Nephron (organoid): ENCODE results near the gene TES.
"Not testable (repeated sequence)": the region's sequence is repeated elsewhere in the genome, so short reads cannot be mapped to it uniquely, and the experiment has no call there.

ENCODE experiments used
- H3K27ac Mint-ChIP-seq, 3 experiments: 2 replicates each; pipeline ENCODE4 v1.8.0; 2020; ENCODE audit warnings: mixed read lengths in 3 of 3, mild to moderate bottlenecking in 2 of 3, moderate library complexity in 1 of 3
- H3K27me3 Mint-ChIP-seq: 2 replicates; pipeline ENCODE4 v1.8.0; 2021; ENCODE audit warnings: low read depth, mild to moderate bottlenecking, moderate library complexity, mixed read lengths
- H3K36me3 Mint-ChIP-seq: 2 replicates; pipeline ENCODE4 v1.8.0; 2020; ENCODE audit warnings: low read depth, mixed read lengths
- H3K4me1 Mint-ChIP-seq: 2 replicates; pipeline ENCODE4 v1.8.0; 2020; ENCODE audit warnings: mixed read lengths
- H3K4me3 Mint-ChIP-seq, 3 experiments: 2 replicates each; pipeline ENCODE4 v1.8.0; 2020; ENCODE audit warnings: mild to moderate bottlenecking in 3 of 3, mixed read lengths in 3 of 3, moderate library complexity in 2 of 3
- H3K9me3 Mint-ChIP-seq: 2 replicates; pipeline ENCODE4 v1.8.0; 2020; ENCODE audit warnings: mixed read lengths
- TF ChIP-seq, protein P1 (sequence below), 3 experiments: fragments of 200-600 bp; sonication (generic); IDR thresholded peaks; one replicate each; pipeline ENCODE4 v1.5.0; 2021; ENCODE audit warnings: antibody characterized with exemption in 3 of 3; ENCODE audit not compliant: unreplicated experiment in 3 of 3

TES gene

DNA sequence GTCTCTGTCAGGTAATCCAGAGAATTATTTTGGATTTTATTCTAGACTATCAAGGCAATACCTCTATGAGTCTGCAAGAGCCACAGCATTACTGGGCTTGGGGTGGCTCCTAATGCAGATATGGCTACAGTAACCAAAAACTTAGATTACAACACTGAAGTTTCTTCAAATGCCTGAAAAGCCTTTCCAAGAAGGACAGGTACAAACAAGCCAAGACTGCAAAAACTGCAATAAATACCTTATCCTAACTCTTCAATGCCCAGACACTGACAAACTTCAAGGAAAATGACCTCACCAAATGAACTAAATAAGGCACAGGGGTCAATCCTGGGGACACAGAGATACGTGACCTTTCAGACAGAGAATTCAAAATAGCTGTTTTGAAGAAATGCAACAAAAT is 82.0 kb downstream of the TES start:
- Mint-ChIP-seq H3K4me3 (no peak overlapping the region), H3K27ac (no peak overlapping the region), H3K36me3 (no peaks in the 10 kb centered on the region), H3K27me3 (no peaks in the 10 kb centered on the region), H3K9me3 (peaks cover 30% of the 10 kb centered on the region), H3K4me1 (no peaks in the 10 kb centered on the region)
- TF ChIP-seq, protein P1, sequence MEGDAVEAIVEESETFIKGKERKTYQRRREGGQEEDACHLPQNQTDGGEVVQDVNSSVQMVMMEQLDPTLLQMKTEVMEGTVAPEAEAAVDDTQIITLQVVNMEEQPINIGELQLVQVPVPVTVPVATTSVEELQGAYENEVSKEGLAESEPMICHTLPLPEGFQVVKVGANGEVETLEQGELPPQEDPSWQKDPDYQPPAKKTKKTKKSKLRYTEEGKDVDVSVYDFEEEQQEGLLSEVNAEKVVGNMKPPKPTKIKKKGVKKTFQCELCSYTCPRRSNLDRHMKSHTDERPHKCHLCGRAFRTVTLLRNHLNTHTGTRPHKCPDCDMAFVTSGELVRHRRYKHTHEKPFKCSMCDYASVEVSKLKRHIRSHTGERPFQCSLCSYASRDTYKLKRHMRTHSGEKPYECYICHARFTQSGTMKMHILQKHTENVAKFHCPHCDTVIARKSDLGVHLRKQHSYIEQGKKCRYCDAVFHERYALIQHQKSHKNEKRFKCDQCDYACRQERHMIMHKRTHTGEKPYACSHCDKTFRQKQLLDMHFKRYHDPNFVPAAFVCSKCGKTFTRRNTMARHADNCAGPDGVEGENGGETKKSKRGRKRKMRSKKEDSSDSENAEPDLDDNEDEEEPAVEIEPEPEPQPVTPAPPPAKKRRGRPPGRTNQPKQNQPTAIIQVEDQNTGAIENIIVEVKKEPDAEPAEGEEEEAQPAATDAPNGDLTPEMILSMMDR (IDR thresholded peaks at IDR 0.05; ENCODE audit: unreplicated experiment in 3 of 3) = no peak

DNA sequence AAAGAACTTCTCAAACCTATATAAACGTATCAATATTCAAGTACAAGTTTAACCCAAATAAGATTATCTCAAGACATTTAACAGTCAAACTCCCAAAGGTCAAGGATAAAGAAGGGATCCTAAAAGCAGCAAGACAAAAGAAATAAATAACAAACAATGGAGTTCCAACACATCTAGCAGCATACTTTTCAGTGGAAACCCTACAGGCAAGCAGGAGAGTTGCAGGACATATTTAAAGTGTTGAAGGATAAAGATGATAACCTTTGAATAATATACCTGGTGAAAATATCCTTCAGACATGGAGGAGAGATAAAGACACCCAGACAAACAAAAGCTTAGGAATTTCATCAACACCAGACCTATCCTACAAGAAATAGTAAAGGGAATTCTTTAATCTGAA is 82.8 kb downstream of the TES start:
- Mint-ChIP-seq H3K4me1 (no peaks in the 10 kb centered on the region), H3K27me3 (no peaks in the 10 kb centered on the region), H3K4me3 (no peak overlapping the region), H3K9me3 (peaks cover 34% of the 10 kb centered on the region), H3K27ac (no peak overlapping the region), H3K36me3 (no peaks in the 10 kb centered on the region)
- TF ChIP-seq, protein P1 (IDR thresholded peaks at IDR 0.05; ENCODE audit: unreplicated experiment in 3 of 3) = no peak

DNA sequence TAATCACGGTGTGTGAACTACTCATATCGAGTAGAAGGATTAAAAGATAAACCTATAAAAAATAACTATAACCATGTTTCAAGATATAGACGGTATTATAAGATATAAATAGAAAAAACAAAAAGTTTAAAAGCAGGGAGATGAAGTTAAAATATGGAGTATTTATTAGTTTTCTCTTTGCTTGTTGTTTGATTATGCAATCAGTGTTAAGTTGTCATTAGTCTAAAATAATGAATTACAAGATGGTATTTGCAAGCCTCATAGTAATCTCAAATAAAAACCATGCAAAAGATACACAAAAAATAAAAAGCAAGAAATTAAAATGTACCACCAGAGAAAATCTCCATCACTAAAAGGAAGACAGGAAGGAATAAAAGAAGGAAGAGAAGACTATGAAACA is 83.3 kb downstream of the TES start:
- peaks cover 38% of the 10 kb centered on the region for H3K9me3 Mint-ChIP-seq
- TF ChIP-seq, protein P1 (IDR thresholded peaks at IDR 0.05; ENCODE audit: unreplicated experiment in 3 of 3) = no peak
- no peak overlapping the region for H3K27ac Mint-ChIP-seq
- H3K36me3 Mint-ChIP-seq = no peaks in the 10 kb centered on the region
- H3K27me3 Mint-ChIP-seq = no peaks in the 10 kb centered on the region
- H3K4me1 Mint-ChIP-seq = no peaks in the 10 kb centered on the region
- no peak overlapping the region for H3K4me3 Mint-ChIP-seq

DNA sequence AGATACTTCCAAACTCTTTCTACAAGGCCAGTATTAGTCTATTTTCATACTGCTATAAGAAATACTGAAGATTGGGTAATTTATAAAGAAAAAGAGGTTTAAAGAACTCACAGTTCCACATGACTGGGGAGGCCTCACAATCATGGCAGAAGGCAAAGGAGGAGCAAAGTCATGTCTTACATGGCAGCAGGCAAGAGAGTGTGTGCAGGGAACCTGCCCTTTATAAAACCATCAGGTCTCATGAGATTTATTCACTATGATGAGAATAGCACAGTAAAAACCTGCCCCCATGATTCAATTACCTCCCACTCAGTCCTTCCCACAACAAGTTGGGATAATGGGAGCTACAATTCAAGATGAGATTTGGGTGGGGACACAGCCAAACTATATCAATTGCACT is 85.6 kb downstream of the TES start:
- not testable (repeated sequence) for H3K27me3 Mint-ChIP-seq, H3K4me1 Mint-ChIP-seq, H3K36me3 Mint-ChIP-seq, H3K4me3 Mint-ChIP-seq, H3K27ac Mint-ChIP-seq
- peaks cover 40% of the 10 kb centered on the region for H3K9me3 Mint-ChIP-seq

DNA sequence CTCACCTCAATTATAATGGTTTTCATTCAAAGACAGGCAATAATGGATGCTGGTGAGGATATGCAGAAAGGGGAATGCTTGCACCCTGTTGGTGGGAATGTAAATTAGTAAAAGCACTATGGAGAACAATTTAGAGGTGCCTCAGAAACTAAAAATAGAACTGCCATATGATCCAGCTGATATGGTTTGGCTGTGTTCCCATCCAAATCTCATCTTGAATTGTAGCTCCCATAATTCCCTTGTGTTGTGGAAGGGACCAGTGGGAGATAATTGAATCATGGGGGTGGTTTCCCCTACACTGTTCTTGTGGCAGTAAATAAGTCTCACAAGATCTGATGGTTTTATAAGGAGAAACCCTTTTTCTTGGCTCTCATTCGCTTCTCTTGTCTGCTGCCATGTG is 87.7 kb downstream of the TES start:
- Mint-ChIP-seq H3K27me3 (no peaks in the 10 kb centered on the region), H3K4me3 (no peak overlapping the region), H3K9me3 (peaks cover 29% of the 10 kb centered on the region), H3K27ac (no peak overlapping the region), H3K4me1 (no peaks in the 10 kb centered on the region), H3K36me3 (no peaks in the 10 kb centered on the region)
- TF ChIP-seq, protein P1 (IDR thresholded peaks at IDR 0.05; ENCODE audit: unreplicated experiment in 3 of 3) = no peak

DNA sequence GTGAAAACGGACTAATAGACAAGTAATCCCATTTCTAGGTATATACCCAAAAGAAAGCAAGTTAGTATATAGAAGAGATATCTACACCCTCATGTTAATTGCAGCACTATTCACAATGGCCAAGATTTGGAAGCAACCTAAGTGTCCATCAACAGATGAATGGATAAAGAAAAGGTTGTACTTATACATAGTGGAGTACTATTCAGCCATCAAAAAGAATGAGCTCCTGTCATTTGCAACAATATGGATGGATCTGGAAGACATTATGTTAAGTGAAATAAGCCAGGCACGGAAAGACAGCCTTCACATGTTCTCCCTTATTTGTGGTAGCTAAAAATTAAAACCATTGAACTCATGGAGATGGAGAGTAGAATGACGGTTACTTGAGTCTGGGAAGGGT is 88.2 kb downstream of the TES start:
- Mint-ChIP-seq H3K36me3 (no peaks in the 10 kb centered on the region), H3K4me3 (no peak overlapping the region), H3K9me3 (peaks cover 29% of the 10 kb centered on the region), H3K27ac (no peak overlapping the region), H3K27me3 (no peaks in the 10 kb centered on the region), H3K4me1 (no peaks in the 10 kb centered on the region)
- TF ChIP-seq, protein P1 (IDR thresholded peaks at IDR 0.05; ENCODE audit: unreplicated experiment in 3 of 3) = no peak
